Cortex of kidney (tissue), 1 donor: Measurements from ENCODE around the gene GDF10.

Experiments
- DNase-seq: peaks from one replicate; lab custom pipeline; 2025; lab: John Stamatoyannopoulos, UW

Gene GDF10

DNA sequence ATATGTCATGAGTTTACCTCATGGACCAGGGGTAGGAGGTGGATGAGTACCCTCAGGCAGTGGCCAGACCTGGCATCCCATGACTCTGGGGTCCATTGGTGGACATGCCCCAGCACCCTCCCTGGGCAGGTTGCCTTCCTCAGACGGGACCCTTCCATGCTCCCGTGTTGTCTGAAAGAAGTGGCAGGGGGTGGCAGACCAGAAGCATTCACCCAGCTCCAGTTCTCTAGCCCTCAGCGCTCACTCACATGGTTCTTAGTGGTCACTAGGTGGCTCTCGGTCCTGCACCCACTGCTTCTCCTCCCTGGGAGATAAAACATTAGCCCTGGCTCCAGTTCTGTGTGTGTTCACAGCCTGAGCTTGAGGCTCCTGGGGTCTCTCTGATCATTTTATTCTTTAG lies 54.2 kb downstream of the GDF10 start:
- DNase-seq: no peak

GRCh38 chr10:47354900-47355299 lies 54.9 kb downstream of the GDF10 start:
- DNase-seq: no peak

DNA sequence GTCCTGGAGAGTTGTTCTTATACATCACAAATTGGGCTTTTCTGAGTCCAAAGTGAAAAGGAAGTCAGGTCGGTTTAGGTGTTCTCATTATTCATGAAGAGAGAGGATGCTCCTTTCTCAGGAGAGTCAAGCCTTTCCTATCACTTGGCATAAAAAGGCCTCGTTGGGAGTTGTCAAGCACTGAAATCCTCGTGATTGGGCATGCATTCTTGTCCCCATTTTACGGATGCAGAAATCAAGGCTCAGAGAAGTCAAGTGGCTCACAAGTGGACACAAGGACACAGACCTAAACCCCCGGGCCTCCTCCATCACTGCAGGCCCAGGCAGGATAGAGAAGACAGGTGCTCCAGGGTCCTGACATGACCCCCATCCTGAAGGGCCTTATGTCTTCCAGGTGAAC lies 56.7 kb downstream of the GDF10 start:
- DNase-seq: no peak

- DNase-seq: no peak
Measured at GRCh38 chr10:47357131-47357582, 57.2 kb downstream of the GDF10 start.

- no peak for DNase-seq
Measured at GRCh38 chr10:47357911-47358310, 57.9 kb downstream of the GDF10 start.

DNA sequence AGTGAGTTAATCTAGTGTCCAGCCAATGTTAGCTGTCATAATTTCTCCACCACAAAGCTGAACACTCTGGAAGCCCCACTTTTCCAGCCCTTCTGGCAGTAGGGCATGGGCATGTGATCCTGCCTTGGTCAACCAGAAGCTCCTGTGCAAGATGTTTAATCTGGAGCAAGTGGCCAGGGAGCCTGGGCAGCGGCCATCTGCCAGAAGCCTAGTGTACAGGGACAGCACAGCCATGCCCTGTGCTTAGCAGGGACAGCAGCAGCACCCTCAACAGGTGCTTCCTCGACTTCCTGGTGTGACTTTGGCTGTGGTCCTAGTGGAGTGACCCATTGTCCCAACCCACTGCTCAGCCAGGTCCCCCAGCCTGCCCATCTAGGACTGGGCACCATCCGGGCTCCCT lies 58.5 kb downstream of the GDF10 start:
- DNase-seq: no peak

DNA sequence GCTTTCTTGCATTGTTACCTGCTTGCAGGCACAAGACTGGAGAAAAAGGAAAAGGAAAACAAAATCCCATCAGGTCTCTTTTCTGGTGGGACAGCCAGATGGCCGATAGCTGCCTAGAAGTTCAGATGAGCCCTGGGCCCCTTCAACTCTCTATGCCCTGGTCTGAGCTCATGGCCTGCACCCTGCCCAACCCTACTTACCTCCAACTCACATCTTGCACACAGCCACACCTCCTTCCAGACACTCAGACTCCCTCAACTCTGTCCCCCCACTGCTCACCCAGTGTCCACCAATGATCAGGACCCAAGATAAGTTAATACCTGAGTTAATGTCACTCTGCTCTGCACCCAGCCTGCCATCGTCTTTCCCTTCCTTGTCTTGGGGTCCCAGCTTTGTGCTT lies 59.1 kb downstream of the GDF10 start:
- no peak for DNase-seq

GRCh38 chr10:47359626-47360418 lies 59.8 kb downstream of the GDF10 start:
- DNase-seq: no peak

DNA sequence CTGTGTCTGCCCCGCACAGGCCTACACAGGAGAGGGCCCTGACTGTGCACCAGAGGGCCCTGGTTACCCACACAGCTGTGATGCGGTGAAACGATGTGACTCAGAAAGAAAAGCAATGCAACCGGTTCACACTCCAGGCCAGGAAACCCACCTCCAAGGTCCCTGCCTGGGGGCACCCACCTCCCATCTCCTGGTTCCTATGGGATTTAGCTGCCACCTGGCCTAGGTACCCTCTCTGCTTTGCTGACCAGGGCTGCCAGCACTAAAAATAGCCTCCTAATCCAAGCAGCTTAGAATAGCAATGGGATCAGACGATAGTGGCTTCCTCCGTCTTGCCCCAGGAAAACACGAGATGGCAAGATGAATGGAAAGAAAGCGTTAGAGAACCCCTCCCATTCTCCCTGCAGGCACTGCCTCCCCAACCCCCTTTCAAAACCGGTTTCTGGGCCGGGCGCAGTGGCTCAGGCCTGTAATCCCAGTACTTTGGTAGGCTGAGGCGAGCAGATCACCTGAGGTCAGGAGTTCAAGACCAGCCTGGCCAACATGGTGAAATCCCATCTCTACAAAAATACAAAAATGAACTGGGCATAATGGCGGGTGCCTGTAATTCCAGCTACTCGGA lies 60.5 kb downstream of the GDF10 start:
- DNase-seq: no peak

- no peak for DNase-seq
Measured at GRCh38 chr10:47361293-47361692, 61.3 kb downstream of the GDF10 start.

DNA sequence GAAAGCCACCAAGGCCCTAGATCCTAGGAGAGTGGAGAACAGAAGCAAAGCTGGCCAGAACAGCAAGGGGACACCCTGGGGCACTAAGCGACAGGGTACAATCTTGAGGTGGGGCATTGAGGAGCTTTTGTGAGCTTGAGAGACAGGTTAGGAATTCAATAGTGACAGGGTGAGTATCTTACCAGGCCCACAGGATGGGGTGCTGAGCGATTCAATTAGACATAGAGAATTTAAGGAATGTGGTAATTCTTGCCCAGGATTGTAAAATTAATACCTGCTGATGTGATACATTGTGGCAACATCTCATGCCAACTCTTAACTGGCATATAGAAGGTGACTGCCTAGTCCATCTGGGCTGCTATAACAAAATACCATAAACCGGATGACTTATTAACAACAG lies 62.2 kb downstream of the GDF10 start:
- DNase-seq: no peak
